Fibroblast of villous mesenchyme (primary cell): ENCODE results near the gene TBC1D32. TPM values are rescaled to one million over a fixed set of nuclear protein-coding genes. Genes with fewer than 3 reads are reported as not detected.

Source experiments
- small RNA-seq: library from RNA; depleted of rRNA; stranded (forward); fragments of <200 nt; gene quantifications from one replicate; pipeline ENCODE3, GENCODE V24; 2012
- total RNA-seq: library from RNA; depleted of rRNA; stranded (reverse); fragments of >200 nt; gene quantifications from 2 replicates; pipeline ENCODE4 v1.2.3, GENCODE V29; 2012

Gene TBC1D32
- total RNA-seq, 1 donor, result 21.2 TPM

Small RNA genes within 50 kb of the gene (small RNA-seq; reads per million reads assigned to genes)
- not detected for gene RF00019
- not detected for gene RNU6-1286P

Other genes with a start within 250 kb of the TBC1D32 start
- 512 and 834 TPM in 2 replicates for gene GJA1, start 101.2 kb upstream of the TBC1D32 start, total RNA-seq